ENCODE results near the gene ITGA7.

GRCh38 chr12:55636853-55637252 is 70.9 kb downstream of the ITGA7 start, which contains the start of gene OR10P1:
- TF ChIP-seq CTCF (IDR thresholded peaks at IDR 0.05; ENCODE audit: insufficient read depth, low read depth, low read length) = no peak
- no peak for TF ChIP-seq EZH2 (IDR thresholded peaks at IDR 0.05; ENCODE audit: insufficient read depth, low read length)

All from astrocyte (in vitro differentiated cells and primary cell).